MM.1S (cell line): ENCODE results near the gene NAALADL1.

Experiments used
- DNase-seq: peaks from one replicate; pipeline ENCODE4 v3.0.0-alpha.2; 2015
- H2AFZ ChIP-seq: fragments of 300-600 bp; sonication (generic); 2 replicates; pipeline ENCODE4 v1.6.0; 2016; ENCODE audit warnings: antibody characterized with exemption, low read length
- H3F3A ChIP-seq: fragments of 300-600 bp; sonication (generic); 2 replicates; pipeline ENCODE4 v1.6.1; 2016; ENCODE audit warnings: mild to moderate bottlenecking, antibody characterized with exemption, low read length, moderate library complexity, mixed read lengths; ENCODE audit not compliant: insufficient read depth
- H3K27ac ChIP-seq: fragments of 300-600 bp; sonication (generic); 2 replicates; pipeline ENCODE4 v1.5.1; 2016; ENCODE audit warnings: mild to moderate bottlenecking, low read length
- H3K27me3 ChIP-seq: fragments of 300-600 bp; sonication (generic); replicated peaks from 2 replicates; pipeline ENCODE4 v1.6.0; 2016; ENCODE audit warnings: low read length; ENCODE audit not compliant: insufficient read depth
- H3K36me3 ChIP-seq: fragments of 300-600 bp; sonication (generic); replicated peaks from 2 replicates; pipeline ENCODE4 v1.6.1; 2016; ENCODE audit warnings: mild to moderate bottlenecking, low read length, mixed read lengths; ENCODE audit not compliant: insufficient read depth
- H3K4me1 ChIP-seq: fragments of 300-600 bp; sonication (generic); 2 replicates; pipeline ENCODE4 v1.6.1; 2016; ENCODE audit warnings: low read length, mixed read lengths
- H3K4me2 ChIP-seq: fragments of 300-600 bp; sonication (generic); 2 replicates; pipeline ENCODE4 v1.6.0; 2016; ENCODE audit warnings: low read depth, low read length
- H3K4me3 ChIP-seq: fragments of 300-600 bp; sonication (generic); 2 replicates; pipeline ENCODE4 v1.5.1; 2016; ENCODE audit warnings: low read length, mixed read lengths
- H3K79me2 ChIP-seq: fragments of 300-600 bp; sonication (generic); 2 replicates; pipeline ENCODE4 v1.6.1; 2016; ENCODE audit warnings: mixed run types, low read length, mixed read lengths
- H3K9ac ChIP-seq: fragments of 300-600 bp; sonication (generic); 2 replicates; pipeline ENCODE4 v1.6.1; 2016; ENCODE audit warnings: low read length, mixed read lengths
- H3K9me2 ChIP-seq: fragments of 300-600 bp; sonication (generic); replicated peaks from 2 replicates; pipeline ENCODE4 v1.6.1; 2016; ENCODE audit warnings: mild to moderate bottlenecking, low read length, mixed read lengths; ENCODE audit not compliant: insufficient read depth
- H3K9me3 ChIP-seq: fragments of 300-600 bp; sonication (generic); replicated peaks from 2 replicates; pipeline ENCODE4 v1.6.1; 2016; ENCODE audit warnings: mild to moderate bottlenecking, low read length, mixed read lengths; ENCODE audit not compliant: insufficient read depth
- H4K20me1 ChIP-seq: fragments of 300-600 bp; sonication (generic); 2 replicates; pipeline ENCODE4 v1.6.1; 2016; ENCODE audit warnings: mild to moderate bottlenecking, low read length, moderate library complexity, mixed read lengths; ENCODE audit not compliant: insufficient read depth
- CTCF ChIP-seq: fragments of 300-600 bp; sonication (generic); IDR thresholded peaks from 2 replicates; pipeline ENCODE4 v1.5.1; 2016; ENCODE audit warnings: antibody characterized with exemption, low read length, mixed read lengths
- EZH2 ChIP-seq: fragments of 300-600 bp; sonication (generic); optimal IDR thresholded peaks from 2 replicates; pipeline ENCODE3; 2017; ENCODE audit warnings: low read depth, mild to moderate bottlenecking, antibody characterized with exemption, low read length, mixed read lengths
- EZH2phosphoT487 ChIP-seq: fragments of 300-600 bp; sonication (generic); IDR thresholded peaks from 2 replicates; pipeline ENCODE4 v1.6.1; 2018; ENCODE audit warnings: antibody characterized with exemption, low read length

The NAALADL1 gene

GRCh38 chr11:65047581-65048422 is 10.6 kb downstream of the NAALADL1 start:
- no peak for DNase-seq
- H3F3A ChIP-seq, result peaks cover 8% of the 10 kb centered on the region
- no peak overlapping the region for H3K27ac ChIP-seq
- no peak overlapping the region for H3K9ac ChIP-seq
- no peak overlapping the region for H3K4me2 ChIP-seq
- no peaks in the 10 kb centered on the region for H3K9me2 ChIP-seq
- H4K20me1 ChIP-seq, result no peaks in the 10 kb centered on the region
- no peaks in the 10 kb centered on the region for H3K9me3 ChIP-seq
- H3K4me3 ChIP-seq, result no peak overlapping the region
- H2AFZ ChIP-seq, result no peak overlapping the region
- H3K79me2 ChIP-seq, result peaks cover 30% of the 10 kb centered on the region
- no peaks in the 10 kb centered on the region for H3K36me3 ChIP-seq
- no peak for TF ChIP-seq CTCF
- TF ChIP-seq EZH2, result no peak
- TF ChIP-seq EZH2phosphoT487, result no peak
- H3K4me1 ChIP-seq, result peaks cover 8% of the 10 kb centered on the region
- H3K27me3 ChIP-seq, result no peaks in the 10 kb centered on the region

GRCh38 chr11:65045728-65046127 is 12.6 kb downstream of the NAALADL1 start:
- no peak for DNase-seq
- no peak overlapping the region for H3K9ac ChIP-seq

GRCh38 chr11:65045061-65045460 is 13.3 kb downstream of the NAALADL1 start:
- Histone ChIP-seq H3K79me2 (peaks cover 42% of the 10 kb centered on the region), H3K4me2 (no peak overlapping the region), H3K9me2 (no peaks in the 10 kb centered on the region), H3K9ac (no peak overlapping the region), H3K27me3 (no peaks in the 10 kb centered on the region), H3K27ac (no peak overlapping the region), H3K4me1 (peaks cover 10% of the 10 kb centered on the region), H3F3A (peaks cover 11% of the 10 kb centered on the region), H3K36me3 (no peaks in the 10 kb centered on the region), H3K4me3 (no peak overlapping the region), H2AFZ (no peak overlapping the region), H4K20me1 (no peaks in the 10 kb centered on the region), H3K9me3 (no peaks in the 10 kb centered on the region)
- TF ChIP-seq EZH2phosphoT487, result no peak
- DNase-seq, result no peak

More at GRCh38 chr11:65045728-65046127, 12.6 kb downstream of the NAALADL1 start:
- H3K4me1 ChIP-seq, result peaks cover 8% of the 10 kb centered on the region; the same call in 1 of the 2 replicates
- no peaks in the 10 kb centered on the region for H3K9me2 ChIP-seq
- no peaks in the 10 kb centered on the region for H4K20me1 ChIP-seq
- no peak overlapping the region for H3K4me3 ChIP-seq
- TF ChIP-seq EZH2phosphoT487, result no peak
- TF ChIP-seq CTCF, result no peak
- no peak for TF ChIP-seq EZH2
- H3F3A ChIP-seq, result peaks cover 6% of the 10 kb centered on the region
- no peak overlapping the region for H2AFZ ChIP-seq
- H3K4me2 ChIP-seq, result no peak overlapping the region
- peaks cover 42% of the 10 kb centered on the region for H3K79me2 ChIP-seq
- H3K27ac ChIP-seq, result no peak overlapping the region
- no peaks in the 10 kb centered on the region for H3K36me3 ChIP-seq
- no peaks in the 10 kb centered on the region for H3K9me3 ChIP-seq
- H3K27me3 ChIP-seq, result no peaks in the 10 kb centered on the region

- H2AFZ ChIP-seq, result no peak overlapping the region
- H3K4me1 ChIP-seq, result peaks cover 13% of the 10 kb centered on the region
- H3K79me2 ChIP-seq, result peaks cover 42% of the 10 kb centered on the region
- no peaks in the 10 kb centered on the region for H3K36me3 ChIP-seq
- no peak overlapping the region for H3K9ac ChIP-seq
- H3K27me3 ChIP-seq, result no peaks in the 10 kb centered on the region
- no peaks in the 10 kb centered on the region for H3K9me3 ChIP-seq
- H3K27ac ChIP-seq, result no peak overlapping the region
- no peaks in the 10 kb centered on the region for H4K20me1 ChIP-seq
- TF ChIP-seq EZH2 (no peak), EZH2phosphoT487 (no peak), CTCF (no peak)
- no peaks in the 10 kb centered on the region for H3K9me2 ChIP-seq
- no peak for DNase-seq
- no peak overlapping the region for H3K4me2 ChIP-seq
- no peak overlapping the region for H3K4me3 ChIP-seq
- H3F3A ChIP-seq, result peaks cover 12% of the 10 kb centered on the region
Observed at GRCh38 chr11:65043881-65044501, 14.4 kb downstream of the NAALADL1 start.
